HepG2 (cell line): Measurements from ENCODE around the gene FUCA1. TPM values are rescaled to one million over a fixed set of nuclear protein-coding genes. Genes with fewer than 3 reads are reported as not detected.
A peak's percentile ranks its signal among the peaks of the same experiment; 100 is the strongest.

Experiments
- ATAC-seq: fragments of 200-7000 bp; cut with Tn5 transposase; 3 replicates; pipeline ENCODE4 v1.9.1; 2020; ENCODE audit warnings: mild to moderate bottlenecking, moderate library complexity
- BruUV-seq: library from RNA; stranded (reverse); fragments of 400-500 nt; replicated peaks from 2 replicates; lab custom pipeline; 2021; lab: Mats Ljungman, UMichigan
- CTCF ChIA-PET: fragments of 300-600 bp; formaldehyde crosslinking; extraction: SDS; loops from one replicate; lab custom pipeline; 2021; ENCODE audit warnings: low total read pairs, inconsistent platforms, low intra/inter-chr PET ratio; lab: Yijun Ruan, JAX
- POLR2A ChIA-PET: fragments of 350-600 bp; sonication (Branson Sonifier 250); formaldehyde crosslinking; loops from one replicate; lab custom pipeline; 2020; ENCODE audit warnings: antibody characterized with exemption, inconsistent platforms; lab: Yijun Ruan, JAX
- DNase-seq: peaks from one replicate; pipeline ENCODE4 v3.0.0-alpha.2; 2015; ENCODE audit warnings: low spot score
- FAIRE-seq: peaks from 3 replicates; lab custom pipeline; 2011; peaks lifted over from hg19 to GRCh38; lab: Jason Lieb, UNC
- H2AFZ ChIP-seq: one replicate; pipeline ENCODE4 v1.6.1; 2011; ENCODE audit warnings: low read length, inconsistent platforms
- H3K27ac ChIP-seq: fragments of 300-600 bp; 3 replicates; pipeline ENCODE4 v1.8.0; 2011; ENCODE audit warnings: mixed run types, mild to moderate bottlenecking, mixed read lengths, low read length, inconsistent platforms; ENCODE audit not compliant: insufficient read depth; ENCODE audit errors: extremely low read length
- H3K27me3 ChIP-seq, 2 experiments: fragments of 200-600 bp in 1 of 2; 2 replicates in 1 of 2; 3 replicates in 1 of 2; pipeline versions ENCODE4 v1.6.0 to v1.8.0; 2011; ENCODE audit warnings: low read length in 2 of 2, mild to moderate bottlenecking in 2 of 2, moderate library complexity in 2 of 2, inconsistent platforms in 1 of 2; ENCODE audit not compliant: insufficient read depth in 2 of 2, control insufficient read depth in 1 of 2
- H3K36me3 ChIP-seq, 2 experiments: fragments of 200-600 bp in 1 of 2; replicated peaks in 1 of 2; 2 replicates in 1 of 2; 3 replicates in 1 of 2; pipeline versions ENCODE4 v1.5.1 to v1.8.0; 2011; ENCODE audit warnings: low read length in 2 of 2, inconsistent platforms in 1 of 2; ENCODE audit not compliant: insufficient read depth in 2 of 2, control insufficient read depth in 1 of 2
- H3K4me1 ChIP-seq: 2 replicates; pipeline ENCODE4 v1.5.1; 2012; ENCODE audit warnings: low read length, inconsistent platforms; ENCODE audit not compliant: insufficient read depth
- H3K4me2 ChIP-seq: 2 replicates; pipeline ENCODE4 v1.6.0; 2011; ENCODE audit warnings: low read depth, low read length, inconsistent platforms
- H3K4me3 ChIP-seq, 3 experiments: fragments of 200-600 bp in 1 of 3; sonication (generic), shearing (Covaris generic) in 1 of 3; replicated peaks in 1 of 3; 2 replicates each; pipeline ENCODE4 v1.5.1; 2011 to 2016; ENCODE audit warnings: low read length in 3 of 3, inconsistent platforms in 2 of 3, low read depth in 2 of 3, mild to moderate bottlenecking in 2 of 3, control low read depth in 1 of 3, mixed read lengths in 1 of 3; ENCODE audit not compliant: insufficient read depth in 1 of 3
- H3K79me2 ChIP-seq: one replicate; pipeline ENCODE4 v1.6.1; 2011; ENCODE audit warnings: low read length, inconsistent platforms; ENCODE audit not compliant: insufficient read depth
- H3K9ac ChIP-seq: 2 replicates; pipeline ENCODE4 v1.6.0; 2011; ENCODE audit warnings: mild to moderate bottlenecking, low read depth, low read length, inconsistent platforms; ENCODE audit not compliant: insufficient read depth
- H3K9me3 ChIP-seq: 2 replicates; pipeline ENCODE4 v1.5.1; 2012; ENCODE audit warnings: mild to moderate bottlenecking, low read length
- H4K20me1 ChIP-seq: 2 replicates; pipeline ENCODE4 v1.6.0; 2011; ENCODE audit warnings: inconsistent platforms, mild to moderate bottlenecking, low read length, moderate library complexity; ENCODE audit not compliant: insufficient read depth
- BRD4 ChIP-seq: sonication (generic); formaldehyde crosslinking; IDR thresholded peaks from 2 replicates; pipeline ENCODE4 v1.4.0; 2020; ENCODE audit warnings: missing genetic modification reagents
- DR1 ChIP-seq: sonication (generic); formaldehyde crosslinking; IDR thresholded peaks from 2 replicates; pipeline ENCODE4 v1.8.0; 2021; ENCODE audit warnings: mild to moderate bottlenecking, missing genetic modification reagents, inconsistent platforms
- GLMP ChIP-seq: sonication (generic); formaldehyde crosslinking; IDR thresholded peaks from 2 replicates; pipeline ENCODE4 v1.9.0; 2021; ENCODE audit warnings: missing genetic modification reagents, mild to moderate bottlenecking, borderline replicate concordance
- HCFC1 ChIP-seq: fragments of 150-350 bp; IDR thresholded peaks from 2 replicates; pipeline ENCODE4 v1.6.1; 2014; ENCODE audit warnings: low read depth, low read length
- HHEX ChIP-seq: IDR thresholded peaks from 2 replicates; pipeline ENCODE4 v1.6.1; 2016; ENCODE audit warnings: control low read depth
- REPIN1 ChIP-seq: sonication (generic); formaldehyde crosslinking; IDR thresholded peaks from 2 replicates; pipeline ENCODE4 v1.8.0; 2022; ENCODE audit warnings: missing genetic modification reagents, low read depth, mild to moderate bottlenecking, borderline replicate concordance
- SMC3 ChIP-seq: IDR thresholded peaks from 2 replicates; pipeline ENCODE4 v1.6.1; 2011; ENCODE audit warnings: low read length, improper control_type of control experiment
- THAP11 ChIP-seq: IDR thresholded peaks from 2 replicates; pipeline ENCODE4 v1.6.1; 2016; ENCODE audit warnings: missing biosample characterization, missing genetic modification reagents
- ZHX1 ChIP-seq: sonication (generic); formaldehyde crosslinking; IDR thresholded peaks from 2 replicates; pipeline ENCODE4 v1.8.1; 2022; ENCODE audit warnings: low read depth, mild to moderate bottlenecking, missing genetic modification reagents
- ZMYM2 ChIP-seq: sonication (generic); formaldehyde crosslinking; IDR thresholded peaks from 2 replicates; pipeline ENCODE4 v1.8.0; 2022; ENCODE audit warnings: mild to moderate bottlenecking, missing genetic modification reagents
- ZNF574 ChIP-seq: sonication (generic); formaldehyde crosslinking; IDR thresholded peaks from 2 replicates; pipeline ENCODE4 v1.4.0; 2020; ENCODE audit warnings: missing genetic modification reagents
- WGBS: methylation state at CpG from one replicate; pipeline ENCODE4 v1.1.6; 2017; ENCODE audit warnings: low lambda C conversion rate; 5-methylcytosine and 5-hydroxymethylcytosine counted together
- in situ Hi-C: cut with HindIII; loops from 2 replicates; pipeline ENCODE4 v1.10.0; 2017; ENCODE audit warnings: low pct_unique_long_range_greater_than_20kb; ENCODE audit not compliant: extremely low pct_ligation_motif_present
- intact Hi-C: fragments of 100-400 bp; cut with micrococcal nuclease; formaldehyde crosslinking; loops from one replicate; pipeline ENCODE4 v1.10.0; 2022; ENCODE audit not compliant: unreplicated experiment
- polyA plus RNA-seq, 8 experiments: library from polyadenylated mRNA; depleted of rRNA in 3 of 8; stranded (reverse) in 7 of 8; unstranded in 1 of 8; fragments of >200 nt; fragmentation: Illumina TruSeq in 4 of 8; extraction: Trizol in 4 of 8; gene quantifications; 2 replicates each; pipeline versions ENCODE4 v1.2.1 to v1.2.3, GENCODE V29; 2011 to 2016; ENCODE audit warnings: low read depth in 4 of 8, missing spikeins in 1 of 8, mixed read lengths in 1 of 8; ENCODE audit not compliant: insufficient read depth in 1 of 8
- total RNA-seq, 5 experiments: library from RNA; depleted of rRNA; stranded (reverse); fragments of >200 nt; fragmentation: Illumina TruSeq; extraction: Trizol; gene quantifications; 2 replicates each; pipeline ENCODE4 v1.2.3, GENCODE V29; 2016; ENCODE audit warnings: low read depth in 1 of 5
- TF ChIP-seq, protein P1 (sequence below): sonication (generic); formaldehyde crosslinking; IDR thresholded peaks from 2 replicates; pipeline ENCODE4 v1.8.1; 2022; ENCODE audit warnings: mild to moderate bottlenecking, missing genetic modification reagents

The FUCA1 gene
- total and polyA plus RNA-seq, 2 of the 13 experiments (the other 11 are each of a cell fraction or from before 2014, with no cell fraction given), result 32.7 to 33.6 TPM

DNA sequence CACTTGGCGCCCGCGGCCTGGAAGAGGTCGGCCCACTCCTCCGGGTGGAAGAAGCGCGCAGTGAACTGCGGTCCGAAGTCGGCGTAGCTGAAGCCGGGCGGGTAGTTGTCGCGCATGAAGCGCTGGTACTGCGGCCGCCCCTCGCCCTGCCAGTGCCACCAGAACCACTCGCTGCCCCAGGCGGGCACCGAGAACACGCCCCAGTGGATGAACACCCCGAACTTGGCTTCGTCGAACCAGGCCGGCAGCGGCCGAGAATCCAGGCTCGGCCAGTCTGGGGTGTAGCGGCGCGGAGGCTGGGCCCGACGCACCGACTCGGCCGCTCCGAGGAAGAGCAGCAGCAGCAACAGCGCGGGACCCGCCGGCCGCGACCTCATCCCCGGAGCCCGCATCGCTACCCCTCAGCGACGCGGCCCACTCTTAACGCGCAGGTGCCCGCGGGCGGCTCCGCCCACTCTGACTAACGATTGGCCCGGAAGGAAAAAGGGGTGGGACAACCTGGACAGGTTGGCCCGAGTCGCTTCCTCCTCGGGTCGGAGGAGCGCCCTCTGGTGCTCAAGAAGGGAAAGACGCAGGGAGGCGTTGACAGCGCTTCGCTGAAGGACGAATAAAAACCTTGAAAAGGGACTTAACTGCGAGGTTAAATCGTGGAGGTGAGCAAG is at the start of gene FUCA1 (continued):
- TF ChIP-seq GLMP (CRISPR knock-in tag) (no peak), ZMYM2 (CRISPR knock-in tag) (no peak; the same call in 1 of the 2 replicates)
- TF ChIP-seq, all 625 proteins: peak for 212

DNA sequence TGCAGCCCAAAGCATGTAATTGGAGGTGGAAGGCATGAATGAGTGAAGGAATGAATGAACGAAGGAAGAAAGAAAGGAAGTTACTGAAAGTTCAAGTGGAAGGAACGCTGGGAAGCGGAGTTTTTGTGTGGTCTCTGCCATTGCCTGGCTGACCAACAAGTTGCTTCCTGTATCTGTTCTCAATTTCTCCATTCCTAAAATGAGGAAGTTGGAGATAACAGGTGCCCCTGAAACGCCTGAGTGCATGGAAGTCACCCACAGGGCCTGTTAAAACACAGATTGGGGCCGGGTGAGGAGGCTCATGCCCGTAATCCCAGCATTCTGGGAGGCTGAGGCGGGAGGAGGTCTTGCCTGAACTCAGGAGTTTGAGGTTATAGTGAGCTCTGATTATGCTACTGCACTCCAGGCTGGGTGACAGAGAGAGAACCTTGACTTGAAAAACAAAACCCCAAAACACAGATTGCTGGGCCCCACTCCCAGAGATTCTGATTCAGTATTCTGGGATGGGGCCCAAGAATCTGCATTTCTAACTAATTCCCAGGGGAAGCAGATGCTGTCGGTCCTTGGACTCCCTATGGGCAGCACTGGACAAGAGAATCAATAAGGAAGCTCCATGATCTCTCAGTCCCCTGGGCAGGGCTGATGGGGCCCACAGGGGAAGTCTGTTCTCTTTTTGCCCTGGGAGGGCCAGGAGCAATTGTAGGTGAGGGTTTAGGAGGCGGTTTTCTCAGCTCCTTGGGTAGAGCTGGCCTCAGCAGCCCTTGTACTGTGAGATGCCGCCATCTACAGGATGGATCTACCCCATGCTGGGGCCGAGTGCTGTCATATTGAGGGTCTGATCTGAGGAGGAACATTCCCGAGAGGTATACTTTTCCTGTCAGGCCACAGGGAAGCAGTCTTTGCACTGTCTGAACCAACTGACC is 48.4 kb upstream of the FUCA1 start:
- H3K79me2 ChIP-seq, result no peaks in the 10 kb centered on the region
- H3K4me2 ChIP-seq, result peak overlapping the region; percentile 48
- peaks cover 39% of the 10 kb centered on the region for H3K4me1 ChIP-seq
- no peaks in the 10 kb centered on the region for H3K9me3 ChIP-seq
- 31% methylated on average over 10 of the region's 12 CpGs for WGBS
- peak; percentile 78 for FAIRE-seq
- POLR2A ChIA-PET, result interaction anchor here (0.9 to 1.3 kb wide), 6 partner anchors 91 to 151 kb away, joined by 3 to 8 read pairs (median 4); partner anchors contain the start of genes HMGCL and PITHD1
- intact Hi-C loops (loop anchor here (1.0 to 2.0 kb wide), 2 partner anchors 108 to 144 kb away; no protein-coding TSS in a partner anchor), in situ Hi-C loops (loop anchor here (5.0 kb wide), 1 partner anchor 109 kb away; no protein-coding TSS in a partner anchor)
- H2AFZ ChIP-seq, result no peak overlapping the region
- no peaks in the 10 kb centered on the region for H3K36me3 ChIP-seq
- peak; percentile 60 for DNase-seq
- no peaks in the 10 kb centered on the region for H4K20me1 ChIP-seq
- H3K9ac ChIP-seq, result no peak overlapping the region
- H3K27me3 ChIP-seq, result peaks cover 2 to 9% of the 10 kb centered on the region in 2 experiments; a peak in 2 of 5 replicates
- BruUV-seq, result no TSS peak
- CTCF ChIA-PET, result interaction anchor here (1.4 to 1.8 kb wide), 3 partner anchors 48 to 144 kb away, joined by 3 to 14 read pairs (median 9); partner anchors contain the start of gene FUCA1
- ATAC-seq, result peak; percentile 95
- H3K4me3 ChIP-seq, result no peak overlapping the region
- no peak overlapping the region for H3K27ac ChIP-seq
- TF ChIP-seq DR1 (no peak), REPIN1 (CRISPR knock-in tag) (no peak), ZHX1 (CRISPR knock-in tag) (no peak), ZNF574 (CRISPR knock-in tag) (no peak), THAP11 (CRISPR knock-in tag) (0 out of 2 replicates have a peak, but pooled peaks have one; percentile 24), HCFC1 (no peak), HHEX (no peak), BRD4 (CRISPR knock-in tag) (no peak), SMC3 (peak; percentile 80)
- TF ChIP-seq, protein P1, sequence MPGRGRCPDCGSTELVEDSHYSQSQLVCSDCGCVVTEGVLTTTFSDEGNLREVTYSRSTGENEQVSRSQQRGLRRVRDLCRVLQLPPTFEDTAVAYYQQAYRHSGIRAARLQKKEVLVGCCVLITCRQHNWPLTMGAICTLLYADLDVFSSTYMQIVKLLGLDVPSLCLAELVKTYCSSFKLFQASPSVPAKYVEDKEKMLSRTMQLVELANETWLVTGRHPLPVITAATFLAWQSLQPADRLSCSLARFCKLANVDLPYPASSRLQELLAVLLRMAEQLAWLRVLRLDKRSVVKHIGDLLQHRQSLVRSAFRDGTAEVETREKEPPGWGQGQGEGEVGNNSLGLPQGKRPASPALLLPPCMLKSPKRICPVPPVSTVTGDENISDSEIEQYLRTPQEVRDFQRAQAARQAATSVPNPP (CRISPR knock-in tag), result no peak
